A673 (cell line): ENCODE results near the gene SPIB.

Experiments
- EZH2 ChIP-seq: fragments of 200-600 bp; sonication (generic); IDR thresholded peaks from 2 replicates; pipeline ENCODE4 v1.6.1; 2017; ENCODE audit warnings: borderline replicate concordance, low read depth, mild to moderate bottlenecking, mixed read lengths, antibody characterized with exemption, low read length; ENCODE audit not compliant: poor library complexity, severe bottlenecking
- TF ChIP-seq, protein P1 (sequence below): fragments of 300-800, 200-600 bp; sonication (generic); conservative IDR thresholded peaks from 2 replicates; pipeline ENCODE4 v1.5.1; 2017; ENCODE audit warnings: low read depth, mild to moderate bottlenecking, antibody characterized with exemption, low read length, moderate library complexity, mixed read lengths

DNA sequence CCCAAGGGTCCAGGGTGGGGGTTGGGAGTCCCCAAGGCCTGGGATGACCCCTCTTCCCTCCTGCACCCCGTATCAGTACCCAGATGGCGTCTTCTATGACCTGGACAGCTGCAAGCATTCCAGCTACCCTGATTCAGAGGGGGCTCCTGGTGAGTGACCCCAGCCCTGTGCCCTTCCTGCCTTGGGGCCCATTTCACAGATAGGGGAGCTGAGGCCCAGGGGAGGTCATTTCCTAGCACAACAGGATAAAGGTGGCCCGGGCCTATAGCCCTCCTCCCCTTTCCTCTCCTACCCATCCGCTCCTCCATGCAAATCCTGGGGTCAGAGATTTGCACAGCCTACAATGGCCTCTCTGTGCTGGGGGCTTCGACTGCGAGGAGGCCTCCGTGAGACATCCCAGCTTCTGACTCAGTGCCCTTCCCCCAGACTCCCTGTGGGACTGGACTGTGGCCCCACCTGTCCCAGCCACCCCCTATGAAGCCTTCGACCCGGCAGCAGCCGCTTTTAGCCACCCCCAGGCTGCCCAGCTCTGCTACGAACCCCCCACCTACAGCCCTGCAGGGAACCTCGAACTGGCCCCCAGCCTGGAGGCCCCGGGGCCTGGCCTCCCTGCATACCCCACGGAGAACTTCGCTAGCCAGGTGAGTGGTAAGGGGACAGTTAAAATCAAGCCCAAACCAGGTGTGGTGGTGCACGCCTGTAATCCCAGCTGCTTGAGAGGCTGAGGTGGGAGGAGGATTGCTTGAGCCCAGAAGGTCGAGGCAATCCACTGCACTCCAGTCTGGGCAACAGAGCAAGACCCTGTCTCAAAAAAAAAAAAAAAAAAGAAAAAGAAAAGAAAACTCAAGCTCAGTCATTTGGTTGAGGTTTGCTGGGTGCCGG is 3.9 kb downstream of the SPIB start:
- TF ChIP-seq EZH2, result no peak
- TF ChIP-seq, protein P1, sequence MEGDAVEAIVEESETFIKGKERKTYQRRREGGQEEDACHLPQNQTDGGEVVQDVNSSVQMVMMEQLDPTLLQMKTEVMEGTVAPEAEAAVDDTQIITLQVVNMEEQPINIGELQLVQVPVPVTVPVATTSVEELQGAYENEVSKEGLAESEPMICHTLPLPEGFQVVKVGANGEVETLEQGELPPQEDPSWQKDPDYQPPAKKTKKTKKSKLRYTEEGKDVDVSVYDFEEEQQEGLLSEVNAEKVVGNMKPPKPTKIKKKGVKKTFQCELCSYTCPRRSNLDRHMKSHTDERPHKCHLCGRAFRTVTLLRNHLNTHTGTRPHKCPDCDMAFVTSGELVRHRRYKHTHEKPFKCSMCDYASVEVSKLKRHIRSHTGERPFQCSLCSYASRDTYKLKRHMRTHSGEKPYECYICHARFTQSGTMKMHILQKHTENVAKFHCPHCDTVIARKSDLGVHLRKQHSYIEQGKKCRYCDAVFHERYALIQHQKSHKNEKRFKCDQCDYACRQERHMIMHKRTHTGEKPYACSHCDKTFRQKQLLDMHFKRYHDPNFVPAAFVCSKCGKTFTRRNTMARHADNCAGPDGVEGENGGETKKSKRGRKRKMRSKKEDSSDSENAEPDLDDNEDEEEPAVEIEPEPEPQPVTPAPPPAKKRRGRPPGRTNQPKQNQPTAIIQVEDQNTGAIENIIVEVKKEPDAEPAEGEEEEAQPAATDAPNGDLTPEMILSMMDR, result no peak
